ENCODE measurements around the gene ANKRD34B.
"Not testable (repeated sequence)": the region's sequence is repeated elsewhere in the genome, so short reads cannot be mapped to it uniquely, and the experiment has no call there.

ANKRD34B gene

DNA sequence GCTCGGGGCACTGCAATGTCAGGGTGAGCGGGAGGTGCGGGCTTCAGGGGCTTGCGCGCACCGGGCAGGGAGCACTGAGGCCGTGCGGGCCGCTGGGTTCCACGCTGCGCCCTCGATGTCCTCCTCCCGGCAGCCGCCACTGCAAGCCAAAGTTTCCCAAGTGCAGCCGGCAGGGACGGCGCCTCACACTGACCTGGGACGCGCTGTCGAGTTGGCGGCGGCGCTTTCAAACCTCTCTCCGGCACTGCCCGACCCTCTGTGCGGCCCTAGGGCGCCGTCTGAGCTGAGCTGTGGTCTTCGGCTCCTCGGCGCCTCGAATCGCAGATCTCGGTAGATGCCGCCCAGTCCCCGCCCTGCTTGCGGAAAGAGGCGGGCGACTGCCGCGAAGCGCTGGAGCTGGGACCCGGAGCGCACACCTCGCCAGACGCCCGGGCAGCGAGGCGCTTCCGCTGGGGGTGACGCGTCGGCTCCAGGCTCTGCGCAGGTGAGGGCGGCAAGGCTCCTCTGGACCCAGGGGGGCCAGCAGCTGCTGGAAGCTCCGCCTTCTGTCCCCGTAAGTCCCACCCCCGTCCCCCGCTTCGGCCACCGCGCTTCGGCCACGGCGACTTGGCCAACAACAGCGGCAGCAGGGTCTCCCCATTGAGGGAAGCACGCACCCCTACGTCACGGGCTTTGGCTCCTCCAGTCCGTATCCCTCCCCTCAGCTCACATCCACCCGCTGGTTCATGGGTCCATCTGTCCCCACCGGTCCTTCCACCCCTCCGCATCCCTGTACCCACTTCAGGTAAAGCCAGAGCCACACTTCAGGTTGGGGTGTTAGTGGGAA lies at the start of gene ANKRD34B:
TSS of gene ANKRD34B (minus strand) at position 320 of the 826 bp plus-strand sequence. CDS start 10,261 bp downstream, outside the sequence.
- no peak for DNase-seq

DNA sequence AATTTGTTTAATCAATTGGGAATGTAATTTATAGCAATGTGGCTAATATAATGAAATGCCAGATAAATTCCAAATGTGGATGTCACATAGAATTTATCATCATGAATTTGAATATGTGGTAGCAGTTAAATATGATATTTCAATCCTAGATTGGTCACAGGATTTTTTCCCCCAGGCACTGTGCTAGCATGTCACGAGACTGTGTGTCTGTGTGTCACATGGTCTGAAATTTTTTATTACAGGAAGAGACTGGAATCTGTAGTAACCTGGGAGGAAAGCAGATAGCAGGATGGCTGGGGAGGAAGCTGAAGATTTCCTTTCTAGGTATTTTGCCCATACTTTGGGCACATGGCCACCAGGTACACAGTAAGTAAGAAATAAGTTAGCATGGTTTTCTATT lies 49.0 kb upstream of the ANKRD34B start:
- no peak for DNase-seq

DNA sequence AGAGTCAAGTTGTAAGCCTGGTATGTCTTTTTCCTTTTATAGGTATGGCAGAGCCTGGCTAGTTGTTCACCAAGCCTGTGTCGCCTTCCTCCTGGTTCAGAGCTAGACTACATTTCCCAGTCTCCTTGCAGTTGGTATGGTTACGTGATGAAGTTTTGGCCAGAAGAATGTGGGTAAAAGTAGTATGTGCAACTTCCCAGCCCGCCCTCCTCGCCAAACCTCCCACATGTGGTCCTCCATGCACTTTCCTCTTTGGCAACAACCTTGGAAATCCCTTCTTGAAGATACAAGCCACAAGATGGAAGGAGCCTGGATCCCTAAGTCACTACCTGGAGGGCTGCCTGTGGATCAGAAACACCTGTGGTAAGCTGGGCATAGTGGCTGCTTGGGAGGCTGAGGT lies 48.4 kb upstream of the ANKRD34B start:
- no peak for DNase-seq

DNA sequence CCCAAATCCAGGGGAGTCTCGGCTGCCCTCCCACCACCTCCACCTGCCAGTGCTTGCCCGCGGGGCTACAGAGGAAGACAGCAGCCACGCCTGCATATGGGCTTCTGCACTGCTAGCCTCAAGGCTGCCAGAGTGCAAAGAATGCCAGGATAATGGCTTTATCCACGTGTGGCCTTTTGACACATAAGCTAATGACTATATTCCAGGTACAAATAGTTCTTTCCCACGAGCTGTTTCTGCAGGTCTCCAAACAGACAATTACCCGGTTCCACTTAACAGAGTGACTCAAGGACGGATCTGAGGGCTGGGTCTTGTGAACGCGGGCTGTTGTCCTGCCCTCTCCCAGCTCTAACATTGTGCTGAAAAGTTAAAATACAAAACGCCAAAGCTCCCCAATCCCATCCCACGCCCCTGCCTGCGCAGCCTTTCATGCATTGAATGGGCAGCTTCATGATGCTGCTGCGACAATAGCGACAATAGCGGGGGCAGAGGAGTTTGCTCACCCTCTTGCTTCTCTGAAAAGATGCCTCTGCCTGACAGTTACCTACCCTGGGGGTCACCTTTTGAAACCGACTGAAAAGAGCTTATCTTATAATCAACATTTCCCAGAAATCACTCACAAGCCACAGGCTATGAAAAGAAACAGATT lies 45.3 kb upstream of the ANKRD34B start:
- no peak for DNase-seq

DNA sequence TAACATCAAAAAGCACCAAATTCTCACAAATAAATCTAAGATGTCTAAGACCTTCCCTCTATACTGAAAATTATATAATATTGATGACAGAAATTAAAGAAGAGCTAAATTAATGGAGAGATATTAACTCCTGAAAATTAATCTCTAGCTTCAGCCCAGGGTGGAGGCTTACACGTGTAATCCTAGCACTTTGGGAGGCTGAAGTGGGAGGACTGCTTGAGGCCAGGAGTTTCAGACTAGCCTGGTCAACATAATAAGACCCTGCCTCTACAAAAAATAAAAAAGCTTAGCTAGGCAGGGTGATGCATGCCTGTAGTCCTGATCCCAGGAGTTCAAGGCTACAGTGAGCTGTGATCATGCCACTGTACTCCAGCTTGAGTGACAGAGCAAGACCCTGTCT lies 39.6 kb upstream of the ANKRD34B start:
- no peak for DNase-seq

DNA sequence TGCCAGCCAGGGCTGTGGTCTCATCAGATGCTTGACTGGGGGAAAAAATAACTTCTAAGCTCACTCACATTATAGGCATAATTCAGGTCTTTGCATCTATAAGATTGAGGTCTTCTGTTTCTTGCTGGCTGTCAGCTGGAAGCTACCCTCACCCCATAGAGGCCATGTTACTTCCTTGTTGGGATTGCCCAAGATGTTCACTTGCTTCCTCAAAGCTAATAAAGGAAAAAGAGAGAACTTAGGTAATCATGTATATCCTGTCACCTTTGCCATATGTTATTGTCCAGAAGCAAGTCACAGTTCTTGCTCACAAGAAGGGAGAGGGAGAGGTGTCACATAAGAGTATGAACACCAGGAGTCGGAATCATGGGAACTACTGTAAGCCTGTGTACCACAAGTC lies 38.7 kb upstream of the ANKRD34B start:
- no peak for DNase-seq

DNA sequence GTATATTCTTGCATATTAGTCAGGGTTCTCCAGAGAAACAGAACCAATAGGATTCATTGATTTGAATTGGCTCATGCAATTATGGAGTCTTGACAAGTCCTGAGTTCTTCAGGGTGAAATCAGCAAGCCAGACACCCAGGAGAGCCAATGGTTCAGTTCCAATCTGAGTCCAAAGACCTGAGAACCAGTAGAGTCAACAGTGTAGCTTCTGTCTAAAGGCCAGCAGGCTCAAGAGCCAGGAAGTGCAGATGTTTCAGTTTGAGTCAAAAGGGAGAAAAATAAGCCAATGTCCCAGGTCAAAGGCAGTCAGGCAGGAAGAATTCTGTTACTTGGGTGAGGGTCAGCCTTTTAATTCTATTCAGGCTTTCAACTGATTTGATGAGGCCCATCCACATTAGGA lies 37.8 kb upstream of the ANKRD34B start:
- DNase-seq: no peak

DNA sequence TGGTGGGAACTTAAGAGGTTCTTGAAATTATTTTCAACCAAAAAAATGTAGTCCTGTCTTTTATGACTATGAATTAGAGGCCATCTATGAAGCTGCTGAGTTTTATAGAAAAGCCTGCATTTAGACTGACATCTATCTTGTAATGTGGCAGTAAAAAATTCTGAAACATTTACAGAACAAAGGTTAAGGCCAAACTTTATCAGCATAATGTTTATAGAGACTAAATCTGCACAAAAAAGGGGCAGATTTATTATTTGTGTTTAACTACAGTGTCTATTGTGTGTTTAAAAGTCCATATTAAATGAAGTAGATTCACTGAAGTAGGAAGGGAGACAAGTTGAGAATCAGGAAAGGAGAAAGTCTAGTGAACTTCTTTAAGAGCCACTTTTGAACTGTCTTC lies 37.3 kb upstream of the ANKRD34B start:
- no peak for DNase-seq

DNA sequence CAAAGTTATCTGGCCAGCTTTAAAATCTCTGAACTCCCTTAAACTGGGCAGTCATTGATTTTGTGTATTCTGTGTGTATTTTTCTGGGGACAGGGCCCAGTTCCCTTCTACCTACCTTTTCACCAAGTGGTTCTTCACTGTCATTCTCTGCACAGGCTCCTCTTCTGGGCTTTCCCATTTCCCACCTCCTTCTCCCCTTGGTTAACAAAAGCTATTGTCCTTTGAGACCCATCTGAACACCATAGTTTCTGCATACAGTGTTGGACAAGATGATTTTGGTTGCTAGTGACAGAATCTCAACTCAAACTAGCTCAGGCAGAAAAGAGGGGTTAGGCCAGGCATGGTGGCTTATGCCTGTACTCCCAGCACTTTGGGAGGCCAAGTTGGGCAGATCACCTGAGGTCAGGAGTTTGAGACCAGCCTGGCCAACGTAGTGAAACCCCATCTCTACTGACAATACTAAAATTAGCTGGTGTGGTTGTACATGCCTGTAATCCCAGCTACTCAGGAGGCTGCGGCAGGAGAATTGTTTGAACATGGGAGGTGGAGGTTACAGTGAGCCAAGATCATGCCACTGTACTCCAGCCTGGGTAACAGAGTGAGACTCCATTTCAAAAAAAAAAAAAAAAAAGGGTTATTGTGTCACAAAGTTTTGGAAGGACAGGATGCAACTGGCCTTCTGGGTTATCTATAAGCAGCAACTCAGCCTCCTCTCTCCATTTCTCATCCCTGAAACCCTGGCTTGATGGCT lies 31.0 kb upstream of the ANKRD34B start:
- no peak for DNase-seq

DNA sequence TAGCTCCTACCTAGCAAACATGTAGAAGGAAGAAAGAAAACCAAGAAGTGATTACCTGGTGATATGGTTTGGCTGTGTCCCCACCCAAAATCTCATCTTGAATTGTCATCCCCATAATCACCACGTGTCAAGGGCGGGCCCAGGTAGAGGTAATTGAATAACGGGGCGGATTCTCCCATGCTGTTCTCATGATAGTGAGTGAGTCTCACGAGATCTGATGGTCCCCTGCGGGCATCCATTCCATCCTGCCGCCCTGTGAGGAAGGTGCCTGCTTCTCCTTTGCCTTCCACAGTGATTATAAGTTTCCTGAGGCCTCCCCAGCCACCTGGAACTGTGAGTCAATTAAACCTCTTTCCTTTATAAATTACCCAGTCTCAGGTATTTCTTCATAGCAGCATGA lies 27.4 kb upstream of the ANKRD34B start:
- no peak for DNase-seq

DNA sequence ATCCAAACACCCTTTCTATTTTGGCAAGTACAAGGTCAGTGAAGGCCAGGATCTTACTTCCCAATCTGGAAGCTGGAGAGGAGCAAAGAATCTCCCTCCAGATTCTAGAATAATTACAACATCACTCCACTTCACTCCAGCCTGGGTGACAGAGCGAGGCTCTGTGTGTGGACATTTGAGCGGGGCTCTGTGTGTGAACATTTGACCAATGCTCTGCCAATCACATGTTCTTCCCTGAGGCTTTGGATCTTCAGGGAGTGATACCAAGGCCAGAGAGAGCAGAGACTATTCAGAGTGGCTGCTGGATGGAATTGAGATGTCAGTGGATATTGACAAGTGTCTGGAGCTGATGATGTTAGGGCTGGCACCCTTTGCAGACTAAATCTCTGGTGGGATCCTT lies 24.7 kb upstream of the ANKRD34B start:
- no peak for DNase-seq

DNA sequence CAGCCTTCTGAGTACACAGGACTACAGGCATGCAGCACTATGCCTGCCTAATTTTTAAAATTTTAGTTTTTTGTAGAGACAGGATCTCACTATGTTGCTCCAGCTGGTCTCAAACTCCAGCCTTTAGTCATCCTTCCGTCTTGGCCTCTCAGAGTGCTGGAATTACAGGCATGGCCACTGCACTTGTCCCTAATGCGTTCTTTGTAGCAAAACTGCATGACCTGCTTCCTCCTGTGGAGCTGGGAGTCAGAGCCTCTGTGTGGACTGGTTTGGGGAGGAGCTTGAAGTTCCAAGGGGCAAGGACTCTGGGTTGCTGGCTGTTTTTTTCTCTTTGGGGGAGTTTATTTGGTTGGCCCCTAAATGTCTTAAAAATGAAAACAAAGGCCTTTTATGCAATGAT lies 22.7 kb upstream of the ANKRD34B start:
- no peak for DNase-seq

DNA sequence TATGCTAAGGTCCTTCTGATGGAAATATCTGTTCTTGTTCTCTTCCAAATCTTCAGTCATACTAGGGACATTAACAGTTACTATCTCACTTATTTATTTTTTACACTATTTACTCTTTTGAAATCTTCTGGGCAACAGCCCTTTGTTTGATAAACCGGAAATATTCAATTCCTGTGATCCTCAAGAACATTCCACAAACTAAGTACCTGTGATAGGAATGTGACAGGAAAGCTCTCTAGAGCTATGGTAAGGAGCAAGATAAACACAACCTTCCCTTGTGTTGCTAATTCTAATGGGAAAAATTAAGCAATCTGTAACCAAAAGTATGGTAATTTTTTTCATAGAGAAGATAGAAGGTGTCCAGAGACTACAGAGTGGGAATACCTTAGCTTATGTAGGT lies 22.0 kb upstream of the ANKRD34B start:
- no peak for DNase-seq

DNA sequence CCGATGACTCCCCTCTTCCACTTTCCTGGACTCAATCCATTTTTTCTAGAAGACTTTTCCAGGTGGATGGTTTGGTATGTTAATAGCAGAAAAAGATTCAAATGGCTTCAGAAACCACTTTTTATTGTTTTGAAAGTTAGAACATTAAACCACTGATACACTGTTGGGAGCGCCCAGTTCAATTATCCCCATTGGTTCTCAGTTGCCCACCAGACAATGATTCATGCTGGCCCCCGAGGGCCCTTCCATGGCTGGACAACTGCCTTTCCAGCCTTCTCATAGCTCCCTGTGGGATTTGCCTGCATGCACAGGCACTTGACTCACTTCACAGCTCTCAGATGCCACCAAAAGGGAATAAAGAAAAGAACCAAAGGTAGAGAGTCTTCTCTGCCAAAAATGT lies 21.3 kb upstream of the ANKRD34B start:
- DNase-seq: no peak

DNA sequence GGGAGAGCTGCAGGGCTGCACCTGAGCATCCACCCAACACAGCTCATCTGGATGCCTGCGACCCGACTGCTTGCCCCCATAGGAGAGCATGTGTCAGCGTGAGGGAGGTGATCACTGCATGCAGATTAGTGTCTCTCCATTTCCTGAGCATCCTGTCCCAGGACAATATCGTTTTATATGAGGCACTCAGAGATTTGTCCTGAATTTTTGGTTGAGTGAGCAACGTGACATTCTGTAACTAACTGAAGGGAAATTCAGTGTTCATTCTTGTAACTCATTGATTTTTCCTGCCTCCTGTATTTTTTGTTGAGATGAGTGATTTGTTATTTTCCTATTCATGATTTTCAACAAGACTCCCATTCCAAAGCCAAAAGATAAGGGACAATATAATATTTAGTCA lies 20.7 kb upstream of the ANKRD34B start:
- no peak for DNase-seq

DNA sequence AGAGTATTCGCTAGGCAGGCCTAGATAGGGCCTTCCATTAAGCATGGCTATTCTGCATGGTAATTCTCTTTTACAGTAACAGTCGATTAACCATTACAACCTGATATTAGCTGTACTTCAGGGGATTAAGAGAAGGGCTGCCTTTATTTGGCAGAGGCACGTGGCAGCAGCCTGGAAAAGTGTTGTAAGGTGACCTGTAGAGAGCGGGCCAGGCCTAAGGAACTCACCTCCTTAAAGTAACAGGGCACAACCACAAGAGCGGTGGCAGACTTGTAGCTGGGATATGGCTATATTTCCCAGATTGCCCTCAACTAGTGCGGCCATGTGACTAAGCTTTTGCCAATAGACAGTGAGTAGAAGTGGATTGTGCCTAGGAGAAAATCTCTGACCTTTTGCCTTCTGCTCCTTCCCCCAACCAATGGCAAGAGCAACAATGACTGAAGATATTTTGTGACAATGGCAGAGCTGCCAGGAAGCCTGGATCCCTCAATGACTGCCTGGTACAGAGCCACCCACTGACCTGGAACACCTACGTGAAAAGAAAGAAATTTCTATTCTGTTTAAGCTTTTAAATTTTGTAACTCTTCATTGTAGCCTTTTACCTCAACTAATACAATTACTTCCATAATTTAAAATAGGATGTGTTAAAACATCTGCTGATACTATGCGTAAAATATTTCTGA lies 18.9 kb upstream of the ANKRD34B start:
- DNase-seq: no peak

DNA sequence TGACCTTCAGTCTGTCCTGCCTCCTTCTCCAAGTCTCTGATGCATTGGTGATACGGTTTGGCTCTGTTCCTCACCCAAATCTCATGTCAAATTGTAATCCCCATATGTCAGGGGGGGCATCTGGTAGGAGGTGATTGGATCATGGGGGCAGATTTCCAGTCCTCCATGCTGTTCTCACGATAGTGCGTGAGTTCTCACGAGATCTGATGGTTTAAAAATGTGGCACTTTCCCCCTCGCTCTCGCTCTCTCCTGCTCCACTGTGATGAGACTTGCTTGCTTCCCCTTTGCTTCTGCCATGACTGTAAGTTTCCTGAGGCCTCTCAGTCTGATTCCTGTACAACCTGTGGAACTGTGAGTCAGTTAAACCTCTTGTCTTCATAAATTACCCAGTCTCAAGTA lies 14.7 kb upstream of the ANKRD34B start:
- no peak for DNase-seq

DNA sequence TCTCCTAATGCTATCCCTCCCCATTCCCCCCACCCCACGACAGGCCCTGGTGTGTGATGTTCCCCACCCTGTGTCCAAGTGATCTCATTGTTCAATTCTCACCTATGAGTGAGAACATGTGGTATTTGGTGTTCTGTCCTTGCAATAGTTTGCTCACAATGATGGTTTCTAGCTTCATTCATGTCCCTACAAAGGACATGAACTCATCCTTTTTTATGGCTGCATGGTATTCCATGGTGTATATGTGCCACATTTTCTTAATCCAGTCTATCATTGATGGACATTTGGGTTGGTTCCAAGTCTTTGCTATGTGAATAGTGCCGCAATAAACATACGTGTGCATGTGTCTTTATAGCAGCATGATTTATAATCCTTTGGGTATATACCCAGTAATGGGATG lies 10.2 kb upstream of the ANKRD34B start:
- DNase-seq: not testable (repeated sequence)

DNA sequence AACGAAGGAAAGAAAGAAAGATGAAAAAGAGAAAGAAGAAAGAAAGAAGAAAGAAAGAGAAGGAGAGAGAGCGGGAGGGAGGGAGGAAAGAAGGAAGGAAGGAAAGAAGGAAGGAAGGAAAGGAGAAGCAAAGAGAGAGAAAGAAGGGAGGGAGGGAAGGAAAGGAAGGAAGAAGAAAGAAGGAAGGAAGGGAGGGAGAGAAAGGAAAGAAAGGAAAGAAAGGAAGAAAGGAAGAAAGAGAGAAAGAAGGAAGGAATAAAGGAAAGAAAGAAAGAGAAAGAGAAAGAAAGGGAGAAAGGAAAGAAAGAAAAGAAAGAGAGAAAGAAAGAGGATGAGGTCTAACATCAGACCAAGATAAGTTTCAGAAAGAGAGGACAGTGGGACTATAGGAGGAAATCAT lies 9.0 kb upstream of the ANKRD34B start:
- no peak for DNase-seq

DNA sequence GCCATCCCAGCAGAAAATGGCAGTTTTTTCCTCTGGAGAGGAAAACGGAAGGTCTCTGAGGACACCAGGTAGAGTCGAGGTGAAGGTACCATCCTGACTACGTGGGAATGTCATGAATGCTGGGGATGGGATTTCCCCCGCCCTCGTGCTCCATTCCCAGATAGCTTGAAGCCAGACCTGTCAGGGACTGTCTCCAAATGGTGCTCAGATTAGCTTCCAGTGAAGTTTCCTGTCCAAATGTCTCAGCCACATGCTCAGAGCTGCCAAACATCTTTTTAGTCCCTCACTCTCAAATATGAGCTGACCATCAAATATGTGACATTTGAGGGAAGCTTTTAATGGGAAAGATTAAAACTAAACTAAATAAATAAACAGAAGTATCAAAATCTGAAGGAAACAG lies 7.6 kb upstream of the ANKRD34B start:
- no peak for DNase-seq

DNA sequence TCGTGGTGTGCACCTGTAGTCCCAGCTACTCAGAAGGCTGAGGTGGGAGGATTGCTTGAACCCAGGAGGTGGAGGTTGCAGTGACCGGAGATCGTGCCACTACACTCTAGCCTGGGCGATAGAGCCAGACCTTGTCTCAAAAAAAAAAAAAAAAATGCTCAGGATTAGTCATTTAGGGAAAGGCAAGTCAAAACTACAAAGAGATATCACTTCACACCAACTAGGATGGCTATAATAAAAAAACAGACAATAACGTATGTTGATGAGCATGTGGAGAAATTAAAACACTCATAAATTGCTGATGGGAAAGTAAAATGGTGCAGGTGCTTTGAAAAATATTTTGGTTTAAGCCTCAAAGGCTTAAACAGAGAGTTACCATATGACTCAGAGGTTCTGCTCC lies 6.3 kb upstream of the ANKRD34B start:
- DNase-seq: no peak

DNA sequence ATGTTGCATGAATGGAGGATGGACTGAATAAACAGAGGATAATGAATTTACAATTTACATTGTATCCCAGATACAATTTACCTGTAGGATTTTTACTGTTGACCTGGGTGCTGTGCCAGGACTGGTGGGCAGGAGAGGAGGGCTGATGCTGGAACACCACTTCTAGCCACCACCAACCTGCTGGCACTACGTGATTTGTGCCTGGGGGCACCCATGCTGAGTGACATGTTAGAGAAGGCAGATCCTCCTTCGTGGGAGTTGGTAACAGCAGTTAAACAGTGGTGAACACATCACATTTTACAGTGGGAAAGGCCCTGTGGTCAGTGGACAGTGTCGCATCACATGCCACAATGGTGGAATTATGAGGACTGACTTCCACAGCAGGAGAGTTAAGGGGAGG lies 3.0 kb upstream of the ANKRD34B start:
- DNase-seq: no peak
